Measurements from ENCODE around the gene NSUN6.

- no peak for TF ChIP-seq HDGF (IDR thresholded peaks at IDR 0.05)
- no peak for TF ChIP-seq RFX5 (IDR thresholded peaks at IDR 0.05; ENCODE audit: low read depth, low read length)
- TF ChIP-seq CTCF (IDR thresholded peaks at IDR 0.05 in 2 of 3, conservative IDR thresholded peaks at IDR 0.05 in 1 of 3; ENCODE audit: control insufficient read depth in 2 of 3, extremely low read depth in 1 of 3, insufficient read depth in 1 of 3, low read depth in 3 of 3, low read length in 3 of 3), result peak in 2 of 3 experiments; percentile 27 to 44; a peak in 2 of 6 replicates
- TF ChIP-seq RAD21 (IDR thresholded peaks at IDR 0.05; ENCODE audit: insufficient read depth, low read depth, low read length), result peak; percentile 57
- TF ChIP-seq BHLHE40 (IDR thresholded peaks at IDR 0.05; ENCODE audit: borderline replicate concordance in 1 of 2, low read depth in 2 of 2, low read length in 1 of 2), result no peak
- TF ChIP-seq MYC (IDR thresholded peaks at IDR 0.05; ENCODE audit: insufficient read depth, insufficient read length, insufficient replicate concordance, low read length, severe bottlenecking), result no peak
- no peak for TF ChIP-seq NR2C2 (IDR thresholded peaks at IDR 0.05; ENCODE audit: borderline replicate concordance, control insufficient read depth, insufficient read length, low read depth)
- TF ChIP-seq POLR2A (IDR thresholded peaks at IDR 0.05; ENCODE audit: low read depth, low read length), result no peak
- TF ChIP-seq EZH2 (IDR thresholded peaks at IDR 0.05; ENCODE audit: borderline replicate concordance, control insufficient read depth, low read depth, low read length), result no peak
- no peak for TF ChIP-seq MAX (IDR thresholded peaks at IDR 0.05; ENCODE audit: low read depth, low read length)
- TF ChIP-seq MEF2B (IDR thresholded peaks at IDR 0.05; ENCODE audit: partially characterized antibody, poor library complexity, severe bottlenecking), result no peak
- TF ChIP-seq POLR2AphosphoS5 (IDR thresholded peaks at IDR 0.05; ENCODE audit: low read length), result no peak
- no peak for TF ChIP-seq HDAC2 (IDR thresholded peaks at IDR 0.05)
Observed at GRCh38 chr10:18689498-18689897, 38.1 kb upstream of the NSUN6 start.

Data from GM12878 (cell line).